ENCODE data around the gene PRKAR2B.

GRCh38 chr7:107196834-107197610 lies 152.5 kb downstream of the PRKAR2B start:
- TF ChIP-seq EP300 (IDR thresholded peaks at IDR 0.05) (no peak), POLR2A (IDR thresholded peaks at IDR 0.05) (no peak), CTCF (IDR thresholded peaks at IDR 0.05) (no peak)
